ENCODE measurements around the gene PRKCE. TPM values are rescaled to one million over a fixed set of nuclear protein-coding genes. Genes with fewer than 3 reads are reported as not detected.

The PRKCE gene
- total RNA-seq, 1 experiment from 2014 or later = 1.3 TPM

DNA sequence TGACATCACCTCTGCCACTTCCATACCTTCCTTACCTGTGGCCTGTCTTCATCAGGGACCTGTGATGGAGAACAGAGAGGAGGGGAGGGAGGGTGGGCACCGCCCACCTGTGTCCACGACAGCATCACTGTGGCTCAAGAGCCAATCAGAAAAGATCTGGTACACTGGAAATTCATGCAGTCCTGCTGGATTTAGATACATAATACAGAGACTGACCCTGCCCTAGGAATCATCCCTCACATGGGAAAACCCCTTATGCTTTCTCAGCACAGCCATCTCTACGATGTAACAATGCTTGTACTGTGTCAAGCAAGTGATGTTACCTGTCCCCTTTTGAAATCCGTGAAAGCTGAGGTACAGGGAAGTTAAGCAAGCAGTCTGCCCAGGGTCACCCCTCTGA lies 500.1 kb downstream of the PRKCE start:
- Histone ChIP-seq H2AK5ac (ENCODE audit: insufficient read length, low read length) (no peak overlapping the region), H3K56ac (ENCODE audit: insufficient read length, low read depth, low read length) (no peak overlapping the region), H4K8ac (replicated peaks; ENCODE audit: insufficient read length, low read depth, low read length) (no peak overlapping the region), H2BK12ac (ENCODE audit: insufficient read length, low read depth, low read length) (no peak overlapping the region), H2BK120ac (ENCODE audit: low read depth, low read length, poor library complexity, severe bottlenecking) (no peak overlapping the region), H3T11ph (ENCODE audit: low read length) (no peak overlapping the region), H2BK5ac (ENCODE audit: insufficient read length, low read length) (no peak overlapping the region), H3K79me1 (ENCODE audit: insufficient read depth, low read depth, low read length, poor library complexity, severe bottlenecking) (no peaks in the 10 kb centered on the region), H2BK15ac (ENCODE audit: low read depth, low read length) (no peak overlapping the region), H3K4ac (ENCODE audit: low read depth, low read length) (no peak overlapping the region), H3K23me2 (ENCODE audit: insufficient read length, low read depth, low read length, poor library complexity, severe bottlenecking) (no peaks in the 10 kb centered on the region), H4K20me1 (ENCODE audit: control insufficient read depth, insufficient read depth, insufficient read length) (no peaks in the 10 kb centered on the region), H3K27me3 (ENCODE audit: insufficient read depth, low read length) (no peaks in the 10 kb centered on the region), H3K9me3 (ENCODE audit: control insufficient read depth, low read depth, low read length) (no peaks in the 10 kb centered on the region), H2AFZ (ENCODE audit: low read length) (no peak overlapping the region), H3K4me2 (ENCODE audit: insufficient read depth, insufficient read length, low read length) (no peak overlapping the region), H4K5ac (ENCODE audit: insufficient read length, low read depth, low read length) (no peak overlapping the region), H3K18ac (ENCODE audit: insufficient read length, low read depth, low read length) (no peak overlapping the region), H3K23ac (ENCODE audit: insufficient read length, low read depth, low read length) (no peak overlapping the region), H4K91ac (ENCODE audit: insufficient read length, low read depth, low read length) (no peak overlapping the region), H3K27ac (ENCODE audit: insufficient read length, low read depth, low read length) (no peak overlapping the region), H3K9ac (ENCODE audit: extremely low read depth, insufficient read length, low read length) (no peak overlapping the region), H2BK20ac (ENCODE audit: low read depth, low read length, poor library complexity, severe bottlenecking) (no peak overlapping the region), H3K14ac (ENCODE audit: insufficient read depth, low read length) (no peak overlapping the region), H3K79me2 (ENCODE audit: insufficient read depth, low read length) (no peaks in the 10 kb centered on the region), H3K4me1 (ENCODE audit: insufficient read depth, low read length) (no peaks in the 10 kb centered on the region)
- peaks cover 11% of the 10 kb centered on the region for H3K27me3 Mint-ChIP-seq (ENCODE audit: low read depth)
- H3K36me3 Mint-ChIP-seq (ENCODE audit: insufficient read depth in 1 of 3, low read depth in 3 of 3) = no peaks in the 10 kb centered on the region
- WGBS (ENCODE audit: extremely low coverage, insufficient read length, low lambda C conversion rate) = no CpG with 5 or more reads among the region's 4 CpGs
- H3K4me3 Mint-ChIP-seq = no peak overlapping the region
- H3K9me3 Mint-ChIP-seq = no peaks in the 10 kb centered on the region
- no peak for TF ChIP-seq CTCF (conservative IDR thresholded peaks at IDR 0.05)
- peaks cover 5 to 15% of the 10 kb centered on the region in 2 experiments for H3K4me1 Mint-ChIP-seq
- H3K27ac Mint-ChIP-seq = no peak overlapping the region
- no peak for DNase-seq
